Panc1 (cell line): Measurements from ENCODE around the gene SPPL2A.

Source experiments
- POLR2AphosphoS5 ChIP-seq: IDR thresholded peaks from 2 replicates; pipeline ENCODE4 v1.6.1; 2012; ENCODE audit warnings: mild to moderate bottlenecking, low read depth, low read length, moderate library complexity
- SIN3A ChIP-seq: IDR thresholded peaks from 2 replicates; pipeline ENCODE4 v1.6.1; 2012; ENCODE audit warnings: low read depth, mild to moderate bottlenecking, low read length, moderate library complexity, borderline replicate concordance; ENCODE audit not compliant: insufficient read depth
- TCF7L2 ChIP-seq: IDR thresholded peaks from 2 replicates; pipeline ENCODE4 v1.6.1; 2011; ENCODE audit warnings: mild to moderate bottlenecking, low read depth, low read length, inconsistent platforms
- TF ChIP-seq, protein P1 (sequence below), 2 experiments: IDR thresholded peaks; 2 replicates each; pipeline ENCODE4 v1.6.1; 2011 to 2012; ENCODE audit warnings: low read depth in 2 of 2, control low read depth in 1 of 2, low read length in 1 of 2, mild to moderate bottlenecking in 1 of 2, moderate library complexity in 1 of 2; ENCODE audit not compliant: insufficient read depth in 1 of 2
- TF ChIP-seq, protein P2 (sequence below): fragments of 450-650 bp; IDR thresholded peaks from 2 replicates; pipeline ENCODE4 v1.5.1; 2017; ENCODE audit warnings: mild to moderate bottlenecking

DNA sequence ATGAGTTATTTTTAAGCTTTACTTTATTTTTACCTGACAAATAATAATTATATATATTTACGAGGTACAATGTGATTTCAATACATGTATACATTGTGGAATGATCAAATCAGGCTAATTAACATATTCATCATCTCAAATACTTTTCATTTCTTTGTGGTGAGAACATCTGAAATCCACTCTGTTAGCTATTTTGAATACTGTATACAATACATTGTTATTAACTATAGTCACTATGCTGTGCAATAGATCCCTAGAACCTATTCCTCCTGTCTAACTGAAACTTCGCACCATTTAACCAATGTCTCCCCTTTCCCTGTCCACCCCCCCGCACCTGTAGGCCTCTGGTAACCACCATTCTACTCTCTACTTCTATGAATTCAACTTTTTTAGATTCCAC lies 7.9 kb upstream of the SPPL2A start:
- TF ChIP-seq SIN3A, result no peak
- TF ChIP-seq, protein P1, sequence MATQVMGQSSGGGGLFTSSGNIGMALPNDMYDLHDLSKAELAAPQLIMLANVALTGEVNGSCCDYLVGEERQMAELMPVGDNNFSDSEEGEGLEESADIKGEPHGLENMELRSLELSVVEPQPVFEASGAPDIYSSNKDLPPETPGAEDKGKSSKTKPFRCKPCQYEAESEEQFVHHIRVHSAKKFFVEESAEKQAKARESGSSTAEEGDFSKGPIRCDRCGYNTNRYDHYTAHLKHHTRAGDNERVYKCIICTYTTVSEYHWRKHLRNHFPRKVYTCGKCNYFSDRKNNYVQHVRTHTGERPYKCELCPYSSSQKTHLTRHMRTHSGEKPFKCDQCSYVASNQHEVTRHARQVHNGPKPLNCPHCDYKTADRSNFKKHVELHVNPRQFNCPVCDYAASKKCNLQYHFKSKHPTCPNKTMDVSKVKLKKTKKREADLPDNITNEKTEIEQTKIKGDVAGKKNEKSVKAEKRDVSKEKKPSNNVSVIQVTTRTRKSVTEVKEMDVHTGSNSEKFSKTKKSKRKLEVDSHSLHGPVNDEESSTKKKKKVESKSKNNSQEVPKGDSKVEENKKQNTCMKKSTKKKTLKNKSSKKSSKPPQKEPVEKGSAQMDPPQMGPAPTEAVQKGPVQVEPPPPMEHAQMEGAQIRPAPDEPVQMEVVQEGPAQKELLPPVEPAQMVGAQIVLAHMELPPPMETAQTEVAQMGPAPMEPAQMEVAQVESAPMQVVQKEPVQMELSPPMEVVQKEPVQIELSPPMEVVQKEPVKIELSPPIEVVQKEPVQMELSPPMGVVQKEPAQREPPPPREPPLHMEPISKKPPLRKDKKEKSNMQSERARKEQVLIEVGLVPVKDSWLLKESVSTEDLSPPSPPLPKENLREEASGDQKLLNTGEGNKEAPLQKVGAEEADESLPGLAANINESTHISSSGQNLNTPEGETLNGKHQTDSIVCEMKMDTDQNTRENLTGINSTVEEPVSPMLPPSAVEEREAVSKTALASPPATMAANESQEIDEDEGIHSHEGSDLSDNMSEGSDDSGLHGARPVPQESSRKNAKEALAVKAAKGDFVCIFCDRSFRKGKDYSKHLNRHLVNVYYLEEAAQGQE (IDR thresholded peaks at IDR 0.05; ENCODE audit: insufficient read depth in 1 of 2, low read depth in 2 of 2, low read length in 1 of 2), result no peak
- TF ChIP-seq, protein P2, sequence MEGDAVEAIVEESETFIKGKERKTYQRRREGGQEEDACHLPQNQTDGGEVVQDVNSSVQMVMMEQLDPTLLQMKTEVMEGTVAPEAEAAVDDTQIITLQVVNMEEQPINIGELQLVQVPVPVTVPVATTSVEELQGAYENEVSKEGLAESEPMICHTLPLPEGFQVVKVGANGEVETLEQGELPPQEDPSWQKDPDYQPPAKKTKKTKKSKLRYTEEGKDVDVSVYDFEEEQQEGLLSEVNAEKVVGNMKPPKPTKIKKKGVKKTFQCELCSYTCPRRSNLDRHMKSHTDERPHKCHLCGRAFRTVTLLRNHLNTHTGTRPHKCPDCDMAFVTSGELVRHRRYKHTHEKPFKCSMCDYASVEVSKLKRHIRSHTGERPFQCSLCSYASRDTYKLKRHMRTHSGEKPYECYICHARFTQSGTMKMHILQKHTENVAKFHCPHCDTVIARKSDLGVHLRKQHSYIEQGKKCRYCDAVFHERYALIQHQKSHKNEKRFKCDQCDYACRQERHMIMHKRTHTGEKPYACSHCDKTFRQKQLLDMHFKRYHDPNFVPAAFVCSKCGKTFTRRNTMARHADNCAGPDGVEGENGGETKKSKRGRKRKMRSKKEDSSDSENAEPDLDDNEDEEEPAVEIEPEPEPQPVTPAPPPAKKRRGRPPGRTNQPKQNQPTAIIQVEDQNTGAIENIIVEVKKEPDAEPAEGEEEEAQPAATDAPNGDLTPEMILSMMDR, result no peak
- no peak for TF ChIP-seq POLR2AphosphoS5
- TF ChIP-seq TCF7L2, result no peak
